ENCODE data around the gene NMNAT3. TPM values are rescaled to one million over a fixed set of nuclear protein-coding genes. Genes with fewer than 3 reads are reported as not detected.
A peak's percentile ranks its signal among the peaks of the same experiment; 100 is the strongest.

Gene NMNAT3
- total RNA-seq, 1 experiment from 2014 or later: 4.6 TPM

DNA sequence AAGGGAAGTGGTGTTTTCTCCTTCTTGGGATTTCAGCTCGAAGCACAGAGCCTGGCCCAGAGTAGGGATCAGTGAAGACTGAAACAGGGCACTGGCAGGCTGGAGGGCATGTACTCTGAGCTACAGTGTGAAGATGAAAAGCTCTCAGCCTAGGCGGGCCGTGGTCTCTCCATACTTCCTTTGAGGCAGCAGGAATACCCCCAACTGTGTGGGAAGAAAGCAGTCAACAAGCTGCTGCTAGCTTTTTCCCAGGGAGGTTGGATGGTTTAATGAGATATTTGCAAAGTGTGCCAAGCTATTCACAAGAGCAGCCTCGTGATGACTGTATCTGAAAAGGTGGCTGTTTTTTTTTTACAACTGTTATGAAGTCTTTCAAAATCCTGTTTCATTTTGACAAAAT lies 47.2 kb downstream of the NMNAT3 start (continued):
- TF ChIP-seq, protein P1, sequence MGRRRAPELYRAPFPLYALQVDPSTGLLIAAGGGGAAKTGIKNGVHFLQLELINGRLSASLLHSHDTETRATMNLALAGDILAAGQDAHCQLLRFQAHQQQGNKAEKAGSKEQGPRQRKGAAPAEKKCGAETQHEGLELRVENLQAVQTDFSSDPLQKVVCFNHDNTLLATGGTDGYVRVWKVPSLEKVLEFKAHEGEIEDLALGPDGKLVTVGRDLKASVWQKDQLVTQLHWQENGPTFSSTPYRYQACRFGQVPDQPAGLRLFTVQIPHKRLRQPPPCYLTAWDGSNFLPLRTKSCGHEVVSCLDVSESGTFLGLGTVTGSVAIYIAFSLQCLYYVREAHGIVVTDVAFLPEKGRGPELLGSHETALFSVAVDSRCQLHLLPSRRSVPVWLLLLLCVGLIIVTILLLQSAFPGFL (CRISPR knock-in tag; IDR thresholded peaks at IDR 0.05; ENCODE audit: borderline replicate concordance): no peak

DNA sequence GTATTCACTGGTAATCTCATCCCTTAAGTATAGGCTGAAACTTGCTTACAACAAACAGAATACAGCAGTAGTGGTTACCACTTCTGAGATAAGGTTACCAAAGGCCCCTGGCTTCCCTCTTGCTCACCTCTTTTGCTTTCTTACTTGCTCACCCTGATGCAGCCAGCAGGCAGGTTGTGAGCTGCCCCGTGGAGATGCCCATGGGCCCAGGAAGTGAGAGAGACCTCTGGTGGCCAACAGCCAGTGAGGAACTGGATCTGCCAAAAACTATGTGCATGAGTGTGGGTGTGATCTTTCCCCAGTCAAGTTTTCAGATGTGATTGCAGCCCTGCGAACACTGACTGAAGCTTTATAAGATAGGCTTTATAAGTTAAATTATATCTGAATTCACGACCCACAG lies 48.7 kb downstream of the NMNAT3 start:
- POLR2A ChIA-PET: no interaction called here
- peaks cover 11% of the 10 kb centered on the region; the same call in 1 of the 2 replicates for H3K4me1 Mint-ChIP-seq
- DNase-seq (ENCODE audit: low spot score): peak; percentile 52
- CTCF ChIA-PET: interaction anchor here (0.9 to 1.5 kb wide), 3 partner anchors 25 to 201 kb away, joined by 3 to 4 read pairs (median 4); no protein-coding TSS in a partner anchor
- no peaks in the 10 kb centered on the region for H3K27me3 Mint-ChIP-seq (ENCODE audit: low read depth)
- no peaks in the 10 kb centered on the region for H3K9me3 Mint-ChIP-seq
- TF ChIP-seq, protein P2, sequence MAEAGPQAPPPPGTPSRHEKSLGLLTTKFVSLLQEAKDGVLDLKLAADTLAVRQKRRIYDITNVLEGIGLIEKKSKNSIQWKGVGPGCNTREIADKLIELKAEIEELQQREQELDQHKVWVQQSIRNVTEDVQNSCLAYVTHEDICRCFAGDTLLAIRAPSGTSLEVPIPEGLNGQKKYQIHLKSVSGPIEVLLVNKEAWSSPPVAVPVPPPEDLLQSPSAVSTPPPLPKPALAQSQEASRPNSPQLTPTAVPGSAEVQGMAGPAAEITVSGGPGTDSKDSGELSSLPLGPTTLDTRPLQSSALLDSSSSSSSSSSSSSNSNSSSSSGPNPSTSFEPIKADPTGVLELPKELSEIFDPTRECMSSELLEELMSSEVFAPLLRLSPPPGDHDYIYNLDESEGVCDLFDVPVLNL (CRISPR knock-in tag; IDR thresholded peaks at IDR 0.05; ENCODE audit: borderline replicate concordance, low read depth): no peak
- TF ChIP-seq, protein P3, sequence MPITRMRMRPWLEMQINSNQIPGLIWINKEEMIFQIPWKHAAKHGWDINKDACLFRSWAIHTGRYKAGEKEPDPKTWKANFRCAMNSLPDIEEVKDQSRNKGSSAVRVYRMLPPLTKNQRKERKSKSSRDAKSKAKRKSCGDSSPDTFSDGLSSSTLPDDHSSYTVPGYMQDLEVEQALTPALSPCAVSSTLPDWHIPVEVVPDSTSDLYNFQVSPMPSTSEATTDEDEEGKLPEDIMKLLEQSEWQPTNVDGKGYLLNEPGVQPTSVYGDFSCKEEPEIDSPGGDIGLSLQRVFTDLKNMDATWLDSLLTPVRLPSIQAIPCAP (CRISPR knock-in tag; IDR thresholded peaks at IDR 0.05): no peak
- TF ChIP-seq, protein P4, sequence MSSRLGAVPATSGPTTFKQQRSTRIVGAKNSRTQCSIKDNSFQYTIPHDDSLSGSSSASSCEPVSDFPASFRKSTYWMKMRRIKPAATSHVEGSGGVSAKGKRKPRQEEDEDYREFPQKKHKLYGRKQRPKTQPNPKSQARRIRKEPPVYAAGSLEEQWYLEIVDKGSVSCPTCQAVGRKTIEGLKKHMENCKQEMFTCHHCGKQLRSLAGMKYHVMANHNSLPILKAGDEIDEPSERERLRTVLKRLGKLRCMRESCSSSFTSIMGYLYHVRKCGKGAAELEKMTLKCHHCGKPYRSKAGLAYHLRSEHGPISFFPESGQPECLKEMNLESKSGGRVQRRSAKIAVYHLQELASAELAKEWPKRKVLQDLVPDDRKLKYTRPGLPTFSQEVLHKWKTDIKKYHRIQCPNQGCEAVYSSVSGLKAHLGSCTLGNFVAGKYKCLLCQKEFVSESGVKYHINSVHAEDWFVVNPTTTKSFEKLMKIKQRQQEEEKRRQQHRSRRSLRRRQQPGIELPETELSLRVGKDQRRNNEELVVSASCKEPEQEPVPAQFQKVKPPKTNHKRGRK (CRISPR knock-in tag; IDR thresholded peaks at IDR 0.05; ENCODE audit: borderline replicate concordance): no peak
- TF ChIP-seq, protein P1 (CRISPR knock-in tag; IDR thresholded peaks at IDR 0.05; ENCODE audit: borderline replicate concordance): no peak
- TF ChIP-seq CBFB (CRISPR knock-in tag; IDR thresholded peaks at IDR 0.05; ENCODE audit: low read depth): no peak
- TF ChIP-seq ZNF416 (CRISPR knock-in tag; IDR thresholded peaks at IDR 0.05): no peak
- TF ChIP-seq GRHL2 (CRISPR knock-in tag; IDR thresholded peaks at IDR 0.05; ENCODE audit: insufficient replicate concordance, severe bottlenecking): no peak
- TF ChIP-seq, protein P5, sequence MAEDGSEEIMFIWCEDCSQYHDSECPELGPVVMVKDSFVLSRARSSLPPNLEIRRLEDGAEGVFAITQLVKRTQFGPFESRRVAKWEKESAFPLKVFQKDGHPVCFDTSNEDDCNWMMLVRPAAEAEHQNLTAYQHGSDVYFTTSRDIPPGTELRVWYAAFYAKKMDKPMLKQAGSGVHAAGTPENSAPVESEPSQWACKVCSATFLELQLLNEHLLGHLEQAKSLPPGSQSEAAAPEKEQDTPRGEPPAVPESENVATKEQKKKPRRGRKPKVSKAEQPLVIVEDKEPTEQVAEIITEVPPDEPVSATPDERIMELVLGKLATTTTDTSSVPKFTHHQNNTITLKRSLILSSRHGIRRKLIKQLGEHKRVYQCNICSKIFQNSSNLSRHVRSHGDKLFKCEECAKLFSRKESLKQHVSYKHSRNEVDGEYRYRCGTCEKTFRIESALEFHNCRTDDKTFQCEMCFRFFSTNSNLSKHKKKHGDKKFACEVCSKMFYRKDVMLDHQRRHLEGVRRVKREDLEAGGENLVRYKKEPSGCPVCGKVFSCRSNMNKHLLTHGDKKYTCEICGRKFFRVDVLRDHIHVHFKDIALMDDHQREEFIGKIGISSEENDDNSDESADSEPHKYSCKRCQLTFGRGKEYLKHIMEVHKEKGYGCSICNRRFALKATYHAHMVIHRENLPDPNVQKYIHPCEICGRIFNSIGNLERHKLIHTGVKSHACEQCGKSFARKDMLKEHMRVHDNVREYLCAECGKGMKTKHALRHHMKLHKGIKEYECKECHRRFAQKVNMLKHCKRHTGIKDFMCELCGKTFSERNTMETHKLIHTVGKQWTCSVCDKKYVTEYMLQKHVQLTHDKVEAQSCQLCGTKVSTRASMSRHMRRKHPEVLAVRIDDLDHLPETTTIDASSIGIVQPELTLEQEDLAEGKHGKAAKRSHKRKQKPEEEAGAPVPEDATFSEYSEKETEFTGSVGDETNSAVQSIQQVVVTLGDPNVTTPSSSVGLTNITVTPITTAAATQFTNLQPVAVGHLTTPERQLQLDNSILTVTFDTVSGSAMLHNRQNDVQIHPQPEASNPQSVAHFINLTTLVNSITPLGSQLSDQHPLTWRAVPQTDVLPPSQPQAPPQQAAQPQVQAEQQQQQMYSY (CRISPR knock-in tag; IDR thresholded peaks at IDR 0.05): no peak
- TF ChIP-seq, protein P6, sequence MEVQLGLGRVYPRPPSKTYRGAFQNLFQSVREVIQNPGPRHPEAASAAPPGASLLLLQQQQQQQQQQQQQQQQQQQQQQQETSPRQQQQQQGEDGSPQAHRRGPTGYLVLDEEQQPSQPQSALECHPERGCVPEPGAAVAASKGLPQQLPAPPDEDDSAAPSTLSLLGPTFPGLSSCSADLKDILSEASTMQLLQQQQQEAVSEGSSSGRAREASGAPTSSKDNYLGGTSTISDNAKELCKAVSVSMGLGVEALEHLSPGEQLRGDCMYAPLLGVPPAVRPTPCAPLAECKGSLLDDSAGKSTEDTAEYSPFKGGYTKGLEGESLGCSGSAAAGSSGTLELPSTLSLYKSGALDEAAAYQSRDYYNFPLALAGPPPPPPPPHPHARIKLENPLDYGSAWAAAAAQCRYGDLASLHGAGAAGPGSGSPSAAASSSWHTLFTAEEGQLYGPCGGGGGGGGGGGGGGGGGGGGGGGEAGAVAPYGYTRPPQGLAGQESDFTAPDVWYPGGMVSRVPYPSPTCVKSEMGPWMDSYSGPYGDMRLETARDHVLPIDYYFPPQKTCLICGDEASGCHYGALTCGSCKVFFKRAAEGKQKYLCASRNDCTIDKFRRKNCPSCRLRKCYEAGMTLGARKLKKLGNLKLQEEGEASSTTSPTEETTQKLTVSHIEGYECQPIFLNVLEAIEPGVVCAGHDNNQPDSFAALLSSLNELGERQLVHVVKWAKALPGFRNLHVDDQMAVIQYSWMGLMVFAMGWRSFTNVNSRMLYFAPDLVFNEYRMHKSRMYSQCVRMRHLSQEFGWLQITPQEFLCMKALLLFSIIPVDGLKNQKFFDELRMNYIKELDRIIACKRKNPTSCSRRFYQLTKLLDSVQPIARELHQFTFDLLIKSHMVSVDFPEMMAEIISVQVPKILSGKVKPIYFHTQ (CRISPR knock-in tag; IDR thresholded peaks at IDR 0.05): no peak
- TF ChIP-seq, protein P7, sequence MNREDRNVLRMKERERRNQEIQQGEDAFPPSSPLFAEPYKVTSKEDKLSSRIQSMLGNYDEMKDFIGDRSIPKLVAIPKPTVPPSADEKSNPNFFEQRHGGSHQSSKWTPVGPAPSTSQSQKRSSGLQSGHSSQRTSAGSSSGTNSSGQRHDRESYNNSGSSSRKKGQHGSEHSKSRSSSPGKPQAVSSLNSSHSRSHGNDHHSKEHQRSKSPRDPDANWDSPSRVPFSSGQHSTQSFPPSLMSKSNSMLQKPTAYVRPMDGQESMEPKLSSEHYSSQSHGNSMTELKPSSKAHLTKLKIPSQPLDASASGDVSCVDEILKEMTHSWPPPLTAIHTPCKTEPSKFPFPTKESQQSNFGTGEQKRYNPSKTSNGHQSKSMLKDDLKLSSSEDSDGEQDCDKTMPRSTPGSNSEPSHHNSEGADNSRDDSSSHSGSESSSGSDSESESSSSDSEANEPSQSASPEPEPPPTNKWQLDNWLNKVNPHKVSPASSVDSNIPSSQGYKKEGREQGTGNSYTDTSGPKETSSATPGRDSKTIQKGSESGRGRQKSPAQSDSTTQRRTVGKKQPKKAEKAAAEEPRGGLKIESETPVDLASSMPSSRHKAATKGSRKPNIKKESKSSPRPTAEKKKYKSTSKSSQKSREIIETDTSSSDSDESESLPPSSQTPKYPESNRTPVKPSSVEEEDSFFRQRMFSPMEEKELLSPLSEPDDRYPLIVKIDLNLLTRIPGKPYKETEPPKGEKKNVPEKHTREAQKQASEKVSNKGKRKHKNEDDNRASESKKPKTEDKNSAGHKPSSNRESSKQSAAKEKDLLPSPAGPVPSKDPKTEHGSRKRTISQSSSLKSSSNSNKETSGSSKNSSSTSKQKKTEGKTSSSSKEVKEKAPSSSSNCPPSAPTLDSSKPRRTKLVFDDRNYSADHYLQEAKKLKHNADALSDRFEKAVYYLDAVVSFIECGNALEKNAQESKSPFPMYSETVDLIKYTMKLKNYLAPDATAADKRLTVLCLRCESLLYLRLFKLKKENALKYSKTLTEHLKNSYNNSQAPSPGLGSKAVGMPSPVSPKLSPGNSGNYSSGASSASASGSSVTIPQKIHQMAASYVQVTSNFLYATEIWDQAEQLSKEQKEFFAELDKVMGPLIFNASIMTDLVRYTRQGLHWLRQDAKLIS (CRISPR knock-in tag; IDR thresholded peaks at IDR 0.05; ENCODE audit: borderline replicate concordance): no peak
- ATAC-seq: peak; percentile 89
- H3K36me3 Mint-ChIP-seq: no peaks in the 10 kb centered on the region
- no peak overlapping the region for H3K4me3 Mint-ChIP-seq
- no peak overlapping the region for H3K27ac Mint-ChIP-seq

Data from WTC11 (cell line).